Ramos (cell line): ENCODE results near the gene AFAP1.

Source experiments
- in situ Hi-C: fragments of 300-500 bp; cut with MboI; formaldehyde crosslinking; loops from one replicate; pipeline ENCODE4 v1.14.3; 2022; ENCODE audit warnings: low sequenced_read_pairs; ENCODE audit not compliant: unreplicated experiment

The AFAP1 gene, protein sequence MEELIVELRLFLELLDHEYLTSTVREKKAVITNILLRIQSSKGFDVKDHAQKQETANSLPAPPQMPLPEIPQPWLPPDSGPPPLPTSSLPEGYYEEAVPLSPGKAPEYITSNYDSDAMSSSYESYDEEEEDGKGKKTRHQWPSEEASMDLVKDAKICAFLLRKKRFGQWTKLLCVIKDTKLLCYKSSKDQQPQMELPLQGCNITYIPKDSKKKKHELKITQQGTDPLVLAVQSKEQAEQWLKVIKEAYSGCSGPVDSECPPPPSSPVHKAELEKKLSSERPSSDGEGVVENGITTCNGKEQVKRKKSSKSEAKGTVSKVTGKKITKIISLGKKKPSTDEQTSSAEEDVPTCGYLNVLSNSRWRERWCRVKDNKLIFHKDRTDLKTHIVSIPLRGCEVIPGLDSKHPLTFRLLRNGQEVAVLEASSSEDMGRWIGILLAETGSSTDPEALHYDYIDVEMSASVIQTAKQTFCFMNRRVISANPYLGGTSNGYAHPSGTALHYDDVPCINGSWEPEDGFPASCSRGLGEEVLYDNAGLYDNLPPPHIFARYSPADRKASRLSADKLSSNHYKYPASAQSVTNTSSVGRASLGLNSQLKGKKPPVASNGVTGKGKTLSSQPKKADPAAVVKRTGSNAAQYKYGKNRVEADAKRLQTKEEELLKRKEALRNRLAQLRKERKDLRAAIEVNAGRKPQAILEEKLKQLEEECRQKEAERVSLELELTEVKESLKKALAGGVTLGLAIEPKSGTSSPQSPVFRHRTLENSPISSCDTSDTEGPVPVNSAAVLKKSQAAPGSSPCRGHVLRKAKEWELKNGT

DNA sequence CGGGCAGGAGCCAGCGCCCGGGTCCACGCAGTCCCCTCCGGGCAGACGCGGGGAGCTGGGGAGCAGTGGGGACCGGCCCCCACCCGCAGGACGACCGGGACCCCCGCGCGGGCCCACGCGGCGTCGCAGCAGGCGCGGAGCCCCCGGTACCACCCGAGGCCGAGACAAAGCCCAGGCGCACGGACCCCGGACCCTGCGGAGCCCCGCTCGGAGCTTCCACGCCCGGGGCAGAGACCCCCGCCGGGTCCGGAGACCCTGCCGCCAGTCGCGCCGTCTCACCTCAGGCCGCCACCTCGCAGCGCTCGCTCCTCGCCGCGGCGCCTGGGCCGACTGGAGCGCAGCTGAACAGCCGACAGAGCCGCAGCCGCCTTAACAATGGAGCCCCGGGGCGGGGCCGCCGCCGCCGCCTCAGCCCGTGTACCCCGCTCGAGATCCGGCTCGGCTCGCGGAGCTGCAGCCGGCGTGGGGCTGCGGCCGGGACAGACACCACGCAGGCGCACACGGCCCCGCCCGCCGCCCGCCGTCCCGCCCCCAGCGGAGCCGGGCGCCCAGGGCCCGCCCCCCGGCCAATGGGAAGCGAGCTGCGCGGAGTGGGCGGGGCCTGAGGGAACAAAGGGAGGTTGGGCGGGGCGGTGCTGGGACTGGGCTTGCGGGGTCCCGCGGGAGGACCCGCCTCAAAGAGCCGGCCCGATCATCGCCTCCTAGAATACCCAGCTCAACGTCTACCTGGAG is at the start of gene AFAP1:
Gene AFAP1, minus strand, starts transcription at position 485 of the 732 bp plus-strand sequence. CDS start 67,783 bp downstream, outside the sequence.
- in situ Hi-C loops: no loop called here

DNA sequence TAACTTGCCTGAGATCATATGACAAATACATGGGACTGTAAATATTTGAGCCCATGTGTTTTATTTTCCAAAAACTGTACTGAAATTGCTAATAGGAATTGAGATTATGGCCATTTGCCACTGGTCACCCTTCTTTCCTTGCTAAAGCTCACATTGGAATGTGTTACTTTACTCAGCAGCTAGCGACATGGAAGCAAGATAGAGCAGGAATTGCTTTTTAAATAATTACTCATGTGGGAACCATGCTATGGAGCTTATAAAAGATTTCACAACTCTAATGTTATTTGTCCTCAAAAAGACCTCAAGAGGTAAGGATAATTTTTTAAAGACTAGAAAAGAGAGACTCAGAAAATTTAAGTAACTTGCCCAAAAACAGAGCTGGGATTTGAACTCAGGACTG is 48.8 kb upstream of the AFAP1 start:
- in situ Hi-C loops: loop anchor here (5.0 kb wide), 1 partner anchor 186 kb away; no protein-coding TSS in a partner anchor

DNA sequence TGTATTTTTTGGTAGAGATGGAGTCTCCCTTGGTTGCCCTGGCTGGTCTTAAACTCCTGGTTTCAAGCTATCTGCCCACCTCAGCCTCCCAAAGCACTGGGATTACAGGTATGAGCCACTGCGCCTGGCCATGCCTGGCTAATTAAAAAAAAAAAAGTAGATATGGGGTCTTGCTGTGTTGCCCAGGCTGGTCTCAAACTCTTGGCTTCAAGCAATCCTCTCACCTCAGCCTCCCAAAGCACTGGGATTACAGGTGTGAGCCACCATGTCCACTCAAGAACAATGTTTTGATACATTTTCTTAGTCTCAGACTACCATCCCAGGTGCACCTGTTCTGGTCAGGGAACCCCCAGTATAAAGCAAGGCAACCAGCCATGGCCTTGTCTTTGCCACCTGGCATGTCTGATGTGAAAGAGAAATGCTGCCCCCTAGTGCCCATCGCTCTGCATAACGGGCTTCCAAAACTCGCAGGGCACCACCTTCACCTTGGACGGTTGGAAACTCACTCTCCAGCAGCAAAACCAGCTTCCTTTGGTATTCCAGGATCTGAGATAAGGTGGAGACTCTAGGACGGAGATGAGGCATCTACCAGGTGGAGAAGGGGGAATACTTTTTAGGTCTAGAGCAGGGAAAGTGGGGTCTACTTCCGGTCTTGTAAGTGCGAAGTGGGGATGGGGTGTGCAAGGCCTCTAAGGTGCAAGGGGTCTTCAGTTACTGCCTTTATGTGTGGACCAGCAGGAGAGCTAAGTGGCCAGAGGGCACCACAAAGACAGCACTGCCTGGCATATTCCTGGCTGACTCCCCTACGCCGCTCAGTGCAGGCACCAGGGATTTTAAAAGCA is 47.7 kb upstream of the AFAP1 start:
- in situ Hi-C loops: loop anchor here (5.0 kb wide), 1 partner anchor 185 kb away; no protein-coding TSS in a partner anchor

DNA sequence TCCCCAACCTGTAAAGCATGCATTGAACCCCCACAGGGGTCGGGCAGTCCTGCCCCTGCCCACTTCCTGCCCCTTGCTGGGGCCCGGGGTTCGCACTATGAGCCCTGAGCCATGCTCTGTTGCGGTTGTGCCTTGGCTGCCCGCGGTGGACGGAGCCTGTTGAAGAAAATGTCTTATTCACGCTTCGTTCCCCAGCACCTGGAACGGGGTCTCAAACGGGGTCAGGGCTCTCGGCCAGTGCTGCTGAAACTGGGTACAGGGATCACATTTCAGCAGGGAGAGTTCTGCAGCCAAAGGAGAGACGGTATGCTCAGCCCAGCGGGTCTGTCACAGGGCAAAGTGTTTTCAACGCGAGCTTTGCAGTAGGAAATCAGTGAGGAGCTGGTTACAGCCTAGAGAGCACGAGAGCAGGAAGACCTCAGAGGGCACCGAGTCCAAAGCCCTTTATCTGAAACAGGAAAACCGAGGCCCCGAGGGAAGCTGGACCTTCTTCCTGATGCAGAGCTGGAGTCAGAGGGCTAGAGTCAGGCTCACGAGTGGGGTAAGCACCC is 46.3 kb upstream of the AFAP1 start:
- in situ Hi-C loops: loop anchor here (5.0 kb wide), 1 partner anchor 184 kb away; no protein-coding TSS in a partner anchor

DNA sequence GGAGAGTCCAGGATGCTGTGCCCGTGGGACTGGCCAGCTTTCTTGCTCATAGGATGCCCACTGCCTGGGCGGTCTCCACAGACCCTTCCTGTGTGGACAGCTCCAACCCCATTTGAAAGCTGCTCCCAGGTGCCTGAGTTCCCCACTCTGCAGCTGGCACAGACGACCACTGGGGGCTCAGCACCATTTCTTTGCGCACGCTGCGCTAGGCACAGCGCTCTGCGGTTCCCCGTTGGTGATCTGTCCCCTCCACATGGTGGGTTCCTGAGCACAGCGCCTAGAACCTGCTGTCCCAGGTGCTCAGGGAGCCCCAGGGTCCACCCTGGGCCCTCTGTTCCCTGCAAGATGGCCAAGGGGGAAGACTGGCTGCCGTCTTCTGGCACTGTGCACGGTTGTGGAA is 45.4 kb upstream of the AFAP1 start:
- in situ Hi-C loops: loop anchor here (5.0 kb wide), 1 partner anchor 183 kb away; no protein-coding TSS in a partner anchor

DNA sequence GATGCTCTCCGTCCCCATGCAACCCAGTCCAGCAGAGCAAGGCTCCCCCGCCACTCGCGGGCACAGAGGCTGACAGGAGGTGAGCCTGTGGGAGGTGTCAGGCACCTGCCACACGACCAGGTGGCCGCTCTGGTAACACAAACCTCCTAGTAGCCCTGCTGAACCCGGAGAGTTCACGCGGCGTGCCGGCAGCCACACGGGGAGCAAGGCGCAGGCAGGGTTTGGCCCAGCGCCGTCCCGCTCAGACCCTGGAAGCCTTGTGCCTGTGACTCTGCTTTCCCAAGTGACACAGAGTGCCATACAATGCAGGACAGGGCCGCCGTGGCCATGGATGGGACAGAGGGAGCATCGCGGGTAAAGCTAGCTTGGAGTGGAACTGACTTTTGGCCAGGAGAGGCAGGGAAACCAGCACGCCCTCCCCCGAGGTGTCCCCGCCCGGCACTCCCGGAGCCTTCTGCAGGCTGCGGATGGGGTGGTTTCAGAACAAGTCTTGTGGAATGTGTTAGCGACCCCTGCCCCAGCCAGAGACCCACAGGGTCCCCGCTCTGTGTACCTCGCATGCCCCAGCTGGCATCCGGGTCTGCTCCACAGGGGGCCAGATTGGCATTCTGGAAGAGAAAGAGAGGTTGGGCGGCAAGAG is 44.7 kb upstream of the AFAP1 start:
- in situ Hi-C loops: no loop called here

DNA sequence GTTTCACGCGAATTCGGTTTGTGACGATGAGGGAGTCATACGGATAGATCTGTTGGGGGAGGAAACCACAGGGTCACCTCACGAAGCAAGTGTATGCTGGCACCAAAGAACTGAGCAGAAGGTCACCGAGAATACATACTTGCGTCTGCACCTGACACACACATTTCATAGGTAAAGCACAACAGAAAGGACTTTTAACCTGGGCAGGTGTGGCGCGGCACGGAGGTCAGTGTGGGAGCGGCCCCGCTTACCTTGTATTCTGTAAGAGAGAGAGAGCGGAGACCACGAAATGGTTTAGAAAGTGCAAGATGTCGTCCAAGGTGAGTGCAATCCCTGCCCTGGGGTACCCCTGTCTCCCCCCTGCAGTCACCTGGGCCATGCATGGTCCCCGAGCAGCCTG is 43.6 kb upstream of the AFAP1 start:
- in situ Hi-C loops: no loop called here

DNA sequence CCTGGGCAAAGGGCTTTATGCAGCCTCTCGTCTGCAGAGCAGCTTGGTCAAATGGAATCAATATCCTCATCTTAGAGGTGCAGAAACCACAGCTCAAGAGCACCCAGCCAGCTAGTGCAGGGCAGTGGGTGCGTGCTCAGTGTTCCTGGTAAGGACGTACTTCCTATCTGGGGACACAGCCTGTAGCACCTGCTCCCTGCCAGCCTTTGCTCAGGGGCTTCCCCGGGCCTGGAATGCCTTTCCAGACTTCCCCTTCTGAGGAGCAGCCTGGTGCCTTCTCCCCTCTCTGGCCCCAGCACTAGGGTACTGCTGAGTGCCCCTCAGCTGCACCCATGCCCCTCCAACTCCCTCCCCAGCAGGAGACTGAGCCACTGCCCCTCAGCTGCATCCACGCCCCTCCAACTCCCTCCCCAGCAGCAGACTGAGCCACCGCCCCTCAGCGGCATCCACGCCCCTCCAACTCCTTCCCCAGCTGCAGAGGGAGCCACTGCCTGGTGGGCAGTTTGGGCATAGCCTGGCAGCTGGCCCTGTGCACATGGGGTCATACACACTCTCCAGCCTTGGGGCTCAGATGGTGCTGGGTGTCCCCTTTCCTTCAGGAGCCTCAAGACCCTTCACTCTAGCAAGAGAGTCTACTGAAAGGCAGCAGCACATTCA is 42.2 kb upstream of the AFAP1 start:
- in situ Hi-C loops: no loop called here

DNA sequence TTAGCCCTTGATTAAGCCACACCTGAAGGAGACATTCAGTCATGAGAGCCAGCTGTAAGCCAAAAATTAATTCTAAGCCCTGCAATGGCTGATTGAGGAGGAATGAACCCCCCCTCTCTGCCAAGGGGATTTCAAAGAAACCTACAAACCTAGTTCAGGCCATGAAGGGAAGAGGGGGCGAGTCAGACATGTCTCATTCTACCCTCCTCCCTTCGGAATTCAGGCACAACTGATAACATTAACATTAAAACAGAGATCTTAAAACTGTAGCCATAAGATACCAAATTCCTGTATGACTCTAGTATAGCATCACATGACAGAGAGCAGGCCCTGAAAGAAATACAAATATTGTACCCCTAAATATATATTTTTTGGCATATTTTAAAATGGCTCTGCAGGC is 40.4 kb upstream of the AFAP1 start:
- in situ Hi-C loops: no loop called here

DNA sequence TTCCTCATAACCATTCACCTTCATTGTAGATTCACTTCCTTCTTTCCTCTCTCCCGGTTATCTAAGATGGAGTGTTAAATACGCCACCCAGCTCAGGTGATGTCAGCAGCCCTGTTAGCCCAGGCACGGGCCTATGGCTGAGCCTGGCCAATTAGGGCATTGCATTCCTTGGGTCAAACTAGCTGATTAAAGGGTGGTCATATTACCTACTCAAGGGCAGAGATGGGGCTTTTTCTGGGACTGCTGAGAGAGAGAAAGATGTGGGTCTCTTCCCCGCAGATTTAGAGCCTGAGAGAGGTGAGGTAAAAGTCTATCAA is 39.9 kb upstream of the AFAP1 start:
- in situ Hi-C loops: no loop called here

DNA sequence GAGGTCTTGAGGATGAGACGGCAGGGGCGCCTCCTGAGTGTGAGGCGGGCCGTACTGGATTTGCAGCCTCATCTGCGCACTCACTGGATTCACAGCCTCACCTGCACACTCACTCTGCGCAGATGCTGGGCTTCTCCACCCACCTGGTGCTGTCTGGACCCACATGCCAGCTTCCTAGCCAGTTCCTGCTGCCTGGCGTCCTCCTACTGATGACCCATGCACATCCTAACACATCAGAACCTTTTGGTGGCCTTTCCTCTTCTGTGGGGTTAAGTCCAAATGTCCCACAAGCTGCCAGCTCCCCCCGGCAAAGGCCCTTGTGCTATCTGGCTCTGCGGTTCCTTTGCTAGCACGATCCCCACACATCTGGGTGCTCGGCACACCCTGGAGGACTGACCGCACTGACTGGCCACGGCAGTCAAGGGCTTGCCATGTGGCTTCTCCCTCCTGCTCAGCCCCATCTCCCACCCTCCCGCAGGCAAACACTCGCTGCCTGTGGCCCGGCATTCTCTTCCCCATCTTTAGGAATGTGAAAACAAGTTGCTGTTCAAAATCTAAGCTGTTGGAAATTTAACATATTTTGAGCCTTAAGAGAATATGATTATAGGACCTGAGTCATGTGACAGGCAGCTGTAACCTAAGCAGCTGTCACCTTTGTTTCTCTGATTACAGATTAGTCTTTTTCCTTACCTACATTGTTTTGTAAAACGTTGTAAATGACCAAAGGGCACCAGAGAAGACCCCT is 39.4 kb upstream of the AFAP1 start:
- in situ Hi-C loops: no loop called here

DNA sequence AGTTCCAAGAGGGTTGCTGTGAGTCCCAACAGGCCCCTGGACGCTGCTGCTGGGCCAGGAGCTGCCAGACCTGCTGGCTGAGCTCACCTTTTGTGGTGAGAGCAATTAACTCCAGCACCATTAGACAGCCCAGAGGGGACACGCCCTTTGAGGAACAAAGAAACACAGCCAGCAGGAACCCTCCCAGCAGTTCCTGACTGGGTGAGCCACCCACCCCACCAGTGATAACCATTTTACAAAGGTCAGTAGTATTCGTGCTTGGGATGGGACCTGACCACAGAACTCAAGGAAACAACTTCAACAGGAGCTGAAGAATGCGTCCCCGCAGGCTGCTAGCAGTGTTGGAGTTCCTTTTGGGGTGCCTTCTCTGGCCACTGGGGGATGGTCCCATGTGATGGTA is 38.8 kb upstream of the AFAP1 start:
- in situ Hi-C loops: no loop called here

DNA sequence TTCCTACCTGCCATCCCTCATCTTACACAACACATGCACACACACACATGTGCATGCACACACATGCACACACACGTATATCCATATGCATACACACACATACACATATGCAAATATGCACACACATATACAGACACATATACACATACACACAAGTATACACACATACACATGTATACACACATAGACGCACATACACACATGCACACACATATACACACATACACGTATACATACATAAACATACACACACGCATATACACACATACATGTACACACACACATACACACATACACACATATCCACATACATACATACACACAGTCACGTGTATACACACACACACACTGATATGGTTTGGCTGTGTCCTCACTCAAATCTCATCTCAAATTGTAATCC is 37.0 kb upstream of the AFAP1 start:
- in situ Hi-C loops: no loop called here

DNA sequence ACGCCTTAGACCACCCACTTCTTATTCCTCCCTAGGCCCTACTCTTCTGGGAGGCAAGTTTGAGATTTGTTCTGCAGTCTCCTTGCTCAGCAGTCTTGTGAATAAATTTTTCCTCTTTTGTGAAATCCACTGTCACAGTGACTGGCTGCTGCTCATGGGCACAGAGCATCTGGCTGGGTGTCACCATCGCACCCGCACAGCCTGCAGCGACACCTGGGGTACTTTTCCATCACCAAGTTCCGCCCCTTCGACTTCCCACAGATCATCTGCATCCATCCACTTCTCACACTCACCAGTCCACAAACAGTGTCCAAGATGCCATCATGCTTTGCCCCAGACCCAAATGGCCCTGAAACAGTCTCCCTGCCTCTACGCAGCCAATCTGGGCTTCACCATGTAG is 36.4 kb upstream of the AFAP1 start:
- in situ Hi-C loops: no loop called here

DNA sequence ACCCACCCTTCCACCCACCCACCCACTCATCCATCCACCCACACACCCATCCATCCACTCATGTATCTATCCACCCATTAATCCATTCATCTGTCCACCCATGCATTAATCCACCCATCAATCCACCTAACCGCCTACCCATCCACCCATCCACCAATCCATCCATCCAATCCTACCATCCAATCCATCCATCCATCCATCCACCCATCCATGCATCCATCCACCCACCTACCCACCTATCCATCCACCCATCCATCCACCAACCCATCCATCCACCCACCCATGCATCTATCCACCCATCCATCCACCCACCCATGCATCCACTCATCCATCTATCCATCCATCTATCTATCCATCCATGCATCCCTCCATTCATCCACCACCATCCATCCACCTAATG is 34.8 kb upstream of the AFAP1 start:
- in situ Hi-C loops: no loop called here

DNA sequence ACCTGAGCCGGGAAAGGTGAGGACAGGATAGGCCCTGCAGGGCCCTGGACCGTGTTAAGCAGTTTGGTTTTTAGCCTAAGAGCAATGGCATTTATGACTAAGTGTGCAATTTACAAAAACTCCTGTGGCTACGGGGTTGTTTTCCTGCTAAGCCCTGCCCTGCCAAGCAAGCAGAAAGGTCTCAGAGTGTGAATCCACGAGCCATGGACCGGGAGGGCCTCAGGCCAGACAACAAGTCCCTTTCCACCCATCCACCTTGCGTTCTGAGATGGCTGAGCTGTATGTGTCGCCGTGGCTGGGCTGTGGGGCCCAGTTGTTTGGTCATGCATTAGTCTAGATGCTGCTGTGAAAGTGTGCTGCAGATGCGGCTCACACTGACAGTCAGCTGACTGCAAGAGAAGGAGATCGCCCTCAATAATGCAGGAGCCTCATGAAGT is 33.9 kb upstream of the AFAP1 start:
- in situ Hi-C loops: no loop called here

DNA sequence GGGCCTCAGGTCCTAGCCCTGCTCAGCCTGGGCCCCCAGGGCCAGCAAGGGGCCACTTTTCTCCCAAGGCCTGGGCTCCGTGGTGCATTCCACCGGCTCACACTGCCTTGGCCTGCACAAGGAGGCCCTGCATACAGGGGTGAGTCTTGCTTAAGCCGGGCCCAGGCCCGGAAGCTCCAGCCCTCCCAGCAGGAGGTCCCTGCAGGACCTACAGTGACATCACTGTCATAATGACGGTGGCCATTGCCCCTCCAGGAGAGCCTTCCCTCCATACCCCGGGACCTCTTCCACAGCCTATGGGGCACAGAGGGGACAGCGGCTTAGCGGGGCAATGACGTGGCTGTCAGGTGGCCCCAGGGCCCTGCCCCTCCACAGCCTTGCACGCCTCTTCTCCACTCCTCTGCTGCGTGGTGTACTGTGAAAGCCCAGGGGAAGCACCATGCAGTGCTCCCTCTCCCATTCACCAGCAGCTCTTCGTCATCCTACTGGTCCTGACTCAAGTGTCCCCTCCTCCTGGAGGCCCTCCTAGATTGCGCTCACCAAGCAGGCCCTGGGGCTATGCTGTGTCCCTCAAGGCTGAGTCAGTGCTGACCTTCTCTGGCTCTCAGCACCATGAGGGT is 32.3 kb upstream of the AFAP1 start:
- in situ Hi-C loops: no loop called here
